GM19025 (cell line): ENCODE measurements around the gene NYAP1.
"Not testable (repeated sequence)": the region's sequence is repeated elsewhere in the genome, so short reads cannot be mapped to it uniquely, and the experiment has no call there.

Source experiments
- ATAC-seq: cut with Tn5 transposase; IDR thresholded peaks from one replicate; pipeline ENCODE4 v1.9.1; 2021; ENCODE audit warnings: mild to moderate bottlenecking, low read depth, moderate library complexity; ENCODE audit not compliant: unreplicated experiment

Gene NYAP1

GRCh38 chr7:100506356-100506923 is 22.7 kb downstream of the NYAP1 start:
- ATAC-seq: no peak

DNA sequence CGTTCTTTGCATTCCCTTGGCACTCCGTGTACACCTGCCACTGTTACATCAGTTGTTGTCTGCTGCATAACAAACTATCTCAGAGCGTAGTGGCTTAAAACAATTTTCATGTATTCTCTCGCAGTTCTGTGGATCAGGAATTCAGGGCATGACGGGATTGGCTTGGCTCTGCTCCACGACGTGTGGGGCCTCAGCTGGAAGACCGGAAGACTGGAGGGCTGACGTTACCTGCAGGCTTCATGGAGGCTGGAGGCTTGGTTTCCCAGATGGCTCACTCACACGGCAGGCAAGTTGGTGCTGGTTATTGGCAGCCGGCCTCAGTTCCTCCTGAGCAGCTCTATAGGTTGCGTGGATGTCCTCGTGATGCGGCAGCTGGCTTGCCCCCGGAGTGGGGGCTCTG is 25.5 kb downstream of the NYAP1 start:
- no peak for ATAC-seq

- no peak for ATAC-seq
These were observed 26.9 kb downstream of the NYAP1 start for GRCh38 chr7:100510437-100511239.

- no peak for ATAC-seq
These were observed 29.6 kb downstream of the NYAP1 start for GRCh38 chr7:100513212-100513810.

GRCh38 chr7:100515072-100515532 is 31.4 kb downstream of the NYAP1 start:
- ATAC-seq: no peak

GRCh38 chr7:100516135-100516812 is 32.5 kb downstream of the NYAP1 start:
- ATAC-seq: no peak

- ATAC-seq: no peak
These were observed 33.6 kb downstream of the NYAP1 start for GRCh38 chr7:100517305-100517704.

DNA sequence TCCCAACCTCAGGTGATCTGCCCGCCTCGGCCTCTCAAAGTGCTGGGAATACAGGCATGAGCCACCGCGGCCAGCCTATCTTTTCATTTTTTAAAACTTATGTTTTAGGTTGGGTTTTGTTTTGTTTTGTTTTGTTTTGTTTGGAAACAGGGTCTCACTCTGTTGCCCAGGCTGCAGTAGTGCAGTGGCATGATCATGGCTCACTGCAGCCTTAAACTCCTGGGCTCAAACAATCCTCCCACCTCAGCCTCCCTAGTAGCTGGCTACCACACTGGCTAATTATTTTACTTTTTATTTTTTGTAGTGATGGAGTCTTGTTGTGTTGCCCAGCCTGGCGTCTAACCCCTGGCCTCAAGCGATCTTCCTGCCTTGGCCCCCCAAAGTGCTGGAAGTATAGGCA is 35.9 kb downstream of the NYAP1 start:
- no peak for ATAC-seq

- ATAC-seq: no peak
These were observed 36.4 kb downstream of the NYAP1 start for GRCh38 chr7:100520138-100520537.

DNA sequence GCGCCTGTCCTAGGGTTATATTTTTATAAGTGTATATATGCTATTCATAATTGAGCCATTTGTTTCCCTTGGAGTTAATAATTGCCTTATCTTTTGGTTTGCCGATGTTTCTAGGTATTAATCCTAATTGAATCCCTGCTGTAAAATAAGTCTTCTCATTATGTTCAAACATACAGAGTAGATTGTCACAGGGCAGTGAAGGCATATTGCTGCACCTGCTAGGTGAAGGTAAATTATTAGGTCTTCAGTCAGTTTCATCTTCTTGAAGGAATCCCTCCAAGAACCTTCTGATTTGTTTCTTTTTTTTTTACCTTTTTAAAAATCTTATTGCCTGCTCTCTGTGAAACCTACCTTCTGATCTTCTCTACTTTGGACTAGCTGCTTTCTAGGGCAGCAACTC is 37.3 kb downstream of the NYAP1 start:
- ATAC-seq: no peak

- ATAC-seq: not testable (repeated sequence)
These were observed 38.3 kb downstream of the NYAP1 start for GRCh38 chr7:100521909-100522593.

DNA sequence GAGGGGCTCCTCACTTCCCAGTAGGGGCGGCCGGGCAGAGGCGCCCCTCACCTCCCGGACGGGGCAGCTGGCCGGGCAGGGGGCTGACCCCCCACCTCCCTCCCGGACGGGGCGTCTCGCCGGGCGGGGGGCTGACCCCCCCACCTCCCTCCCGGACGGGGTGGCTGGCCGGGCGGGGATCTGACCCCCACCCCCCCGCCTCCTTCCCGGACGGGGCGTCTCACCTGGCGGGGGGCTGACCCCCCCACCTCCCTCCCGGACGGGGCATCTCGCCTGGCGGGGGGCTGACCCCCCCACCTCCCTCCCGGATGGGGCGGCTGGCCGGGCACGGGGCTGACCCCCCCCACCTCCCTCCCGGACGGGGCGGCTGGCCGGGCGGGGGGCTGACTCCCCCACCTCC is 39.5 kb downstream of the NYAP1 start:
- not testable (repeated sequence) for ATAC-seq

- ATAC-seq: not testable (repeated sequence)
These were observed 44.6 kb downstream of the NYAP1 start for GRCh38 chr7:100528108-100528866.

- no peak for ATAC-seq
These were observed 48.7 kb downstream of the NYAP1 start for GRCh38 chr7:100532165-100533022.

GRCh38 chr7:100535982-100536381 is 52.3 kb downstream of the NYAP1 start:
- not testable (repeated sequence) for ATAC-seq

GRCh38 chr7:100536695-100537094 is 53.0 kb downstream of the NYAP1 start:
- not testable (repeated sequence) for ATAC-seq

GRCh38 chr7:100538348-100538653 is 54.6 kb downstream of the NYAP1 start:
- no peak for ATAC-seq

DNA sequence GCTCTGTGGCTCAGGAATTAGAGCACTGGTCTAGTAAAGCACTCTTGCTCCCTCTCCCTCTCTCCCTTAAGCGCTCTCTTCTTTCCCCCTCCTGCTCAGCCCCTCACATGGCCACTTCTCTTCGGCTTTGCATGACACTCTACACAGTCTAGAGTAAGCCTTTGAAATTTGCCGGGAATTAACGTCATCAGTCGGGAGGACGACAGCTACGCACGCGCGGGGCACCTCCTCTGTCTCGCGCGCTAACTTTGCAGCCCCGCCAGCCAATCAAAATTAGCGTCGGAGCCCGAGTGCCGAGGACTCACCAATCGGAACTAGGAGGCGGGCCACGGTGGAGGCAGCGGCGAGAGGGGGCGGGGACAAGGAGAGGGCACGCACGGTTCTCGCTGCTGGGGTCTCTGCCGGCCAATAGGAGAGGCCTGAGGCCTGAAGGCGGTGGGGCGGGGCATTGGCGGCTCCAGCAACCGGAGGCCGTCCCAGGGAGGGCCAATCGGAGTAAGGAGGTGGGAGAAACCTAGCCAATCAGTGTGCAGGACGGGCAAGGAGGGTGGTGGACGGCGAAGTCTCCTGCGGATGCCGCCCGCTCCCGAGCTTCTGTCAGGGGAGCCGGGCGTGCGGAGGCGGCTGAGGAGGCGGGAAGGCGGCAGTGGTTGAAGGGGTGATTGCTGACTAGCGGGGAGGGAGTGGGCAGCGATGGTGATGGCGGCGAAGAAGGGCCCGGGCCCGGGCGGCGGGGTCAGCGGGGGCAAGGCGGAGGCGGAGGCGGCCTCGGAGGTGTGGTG is 55.1 kb downstream of the NYAP1 start, which contains the start of gene AGFG2:
AGFG2 (plus strand) TSS at position 550 of the 782 bp plus-strand sequence; CDS start at position 694, 144 bp downstream.
- peak; percentile 96 for ATAC-seq
